B cell (primary cell): Measurements from ENCODE around the gene RPP40. TPM values are rescaled to one million over a fixed set of nuclear protein-coding genes. Genes with fewer than 3 reads are reported as not detected.

Experiments
- ATAC-seq: fragments of 200-7000 bp; cut with Tn5 transposase; one replicate; pipeline ENCODE4 v1.10.0; 2021; ENCODE audit warnings: low read depth, mild to moderate bottlenecking, moderate number of reproducible peaks, moderate library complexity
- CTCF ChIA-PET: fragments of 350-600 bp; sonication (Branson Sonifier 250); formaldehyde crosslinking; loops from one replicate; lab custom pipeline; 2021; ENCODE audit warnings: antibody characterized with exemption, inconsistent platforms; lab: Charles Lee
- POLR2A ChIA-PET: fragments of 350-600 bp; sonication (Branson Sonifier 250); formaldehyde crosslinking; loops from one replicate; lab custom pipeline; 2021; ENCODE audit warnings: antibody characterized with exemption; lab: Charles Lee
- DNase-seq: peaks from one replicate; pipeline ENCODE4 v3.0.0; 2013
- H2AFZ ChIP-seq: 2 replicates; pipeline ENCODE4 v1.6.1; 2012; ENCODE audit warnings: mild to moderate bottlenecking, low read depth, low read length; ENCODE audit not compliant: insufficient read depth, poor library complexity, severe bottlenecking
- H3K27ac ChIP-seq, 2 donors: 1 replicate in 1 of 2; 2 replicates in 1 of 2; pipeline ENCODE4 v1.5.1; 2012 to 2013; ENCODE audit warnings: low read length in 2 of 2, mild to moderate bottlenecking in 2 of 2, moderate library complexity in 1 of 2
- H3K27me3 ChIP-seq, 4 experiments: fragments of 200-600 bp in 1 of 4; sonication (generic) in 1 of 4; replicated peaks in 1 of 4; 1 replicate in 2 of 4; 2 replicates in 2 of 4; pipeline versions ENCODE4 v1.6.1 to v1.7.0; 2013 to 2016; ENCODE audit warnings: low read length in 3 of 4, mild to moderate bottlenecking in 2 of 4, mixed read lengths in 1 of 4, moderate library complexity in 1 of 4; ENCODE audit not compliant: insufficient read depth in 4 of 4, control insufficient read depth in 3 of 4; ENCODE audit errors: control extremely low read depth in 1 of 4
- H3K36me3 ChIP-seq, 2 experiments: replicated peaks in 1 of 2; 1 replicate in 1 of 2; 2 replicates in 1 of 2; pipeline versions ENCODE4 v1.6.1 to v1.7.1; 2013; ENCODE audit warnings: low read length in 1 of 2; ENCODE audit not compliant: insufficient read depth in 2 of 2, control insufficient read depth in 1 of 2; ENCODE audit errors: control extremely low read depth in 1 of 2, extremely low read depth in 1 of 2
- H3K4me1 ChIP-seq, 2 donors: fragments of 200-600 bp in 1 of 2; sonication (generic) in 1 of 2; 1 replicate in 1 of 2; 2 replicates in 1 of 2; pipeline versions ENCODE4 v1.5.1 to v1.6.1; 2013 to 2017; ENCODE audit warnings: low read length in 2 of 2; ENCODE audit not compliant: control insufficient read depth in 2 of 2, insufficient read depth in 2 of 2
- H3K4me2 ChIP-seq: replicated peaks from 2 replicates; pipeline ENCODE3; 2012; ENCODE audit warnings: mild to moderate bottlenecking, low read depth, low read length; ENCODE audit not compliant: poor library complexity, severe bottlenecking
- H3K4me3 ChIP-seq, 5 experiments: fragments of 200-600 bp in 1 of 5; sonication (generic) in 1 of 5; 1 replicate in 3 of 5; 2 replicates in 2 of 5; pipeline versions ENCODE4 v1.5.1 to v1.7.0; 2011 to 2016; ENCODE audit warnings: low read length in 4 of 5, mild to moderate bottlenecking in 4 of 5, low read depth in 2 of 5, control low read depth in 1 of 5, moderate library complexity in 1 of 5; ENCODE audit not compliant: insufficient read depth in 1 of 5; ENCODE audit errors: control extremely low read depth in 1 of 5, extremely low read depth in 1 of 5
- H3K79me2 ChIP-seq: fragments of 200-600 bp; sonication (generic); one replicate; pipeline ENCODE4 v1.6.0; 2016; ENCODE audit warnings: low read length; ENCODE audit not compliant: control insufficient read depth, insufficient read depth
- H3K9ac ChIP-seq: fragments of 200-600 bp; sonication (generic); 2 replicates; pipeline ENCODE4 v1.6.1; 2017; ENCODE audit warnings: mild to moderate bottlenecking, low read length, moderate library complexity
- H3K9me3 ChIP-seq, 3 donors: one replicate each; pipeline versions ENCODE4 v1.6.1 to v1.7.1; 2013; ENCODE audit warnings: low read length in 2 of 3; ENCODE audit not compliant: control insufficient read depth in 2 of 3, insufficient read depth in 1 of 3; ENCODE audit errors: control extremely low read depth in 1 of 3
- H4K20me1 ChIP-seq: 2 replicates; pipeline ENCODE4 v1.6.0; 2012; ENCODE audit warnings: mild to moderate bottlenecking, low read length; ENCODE audit not compliant: insufficient read depth, control insufficient read depth, poor library complexity, severe bottlenecking
- H3K27ac Mint-ChIP-seq: one replicate; pipeline ENCODE4 v1.8.0; 2021; ENCODE audit warnings: mixed read lengths
- H3K27me3 Mint-ChIP-seq: one replicate; pipeline ENCODE4 v1.8.0; 2021; ENCODE audit warnings: mixed read lengths
- H3K4me1 Mint-ChIP-seq: one replicate; pipeline ENCODE4 v1.8.0; 2021; ENCODE audit warnings: mixed read lengths
- H3K4me3 Mint-ChIP-seq: one replicate; pipeline ENCODE4 v1.8.0; 2021; ENCODE audit warnings: mixed read lengths
- H3K9me3 Mint-ChIP-seq: one replicate; pipeline ENCODE4 v1.8.0; 2022; ENCODE audit warnings: mixed read lengths; ENCODE audit not compliant: insufficient read depth
- CTCF ChIP-seq: fragments of 200-600 bp; IDR thresholded peaks from one replicate; pipeline ENCODE4 v1.8.0; 2022; ENCODE audit warnings: antibody characterized with exemption, mild to moderate bottlenecking
- EZH2 ChIP-seq: IDR thresholded peaks from 2 replicates; pipeline ENCODE4 v1.6.1; 2012; ENCODE audit warnings: borderline replicate concordance, low read depth, mild to moderate bottlenecking, moderate library complexity, low read length; ENCODE audit not compliant: insufficient read depth, poor library complexity, severe bottlenecking
- WGBS: methylation state at CpG from one replicate; pipeline ENCODE4 v1.1.5; 2013; ENCODE audit warnings: missing lambda C conversion rate; ENCODE audit not compliant: insufficient coverage; 5-methylcytosine and 5-hydroxymethylcytosine counted together
- intact Hi-C: fragments of 100-400 bp; cut with micrococcal nuclease; formaldehyde crosslinking; loops from one replicate; pipeline ENCODE4 v1.10.0; 2022
- polyA plus RNA-seq: library from polyadenylated mRNA; depleted of rRNA; stranded (reverse); fragments of >200 nt; gene quantifications from 2 replicates; pipeline ENCODE4 v1.2.3, GENCODE V29; 2012
- total RNA-seq, 2 donors: library from RNA; stranded (reverse); fragments of 120-200 nt in 1 of 2; gene quantifications; 1 replicate in 1 of 2; 2 replicates in 1 of 2; pipeline versions ENCODE4 v1.2.3 to v1.2.4, GENCODE V29; 2013 to 2022

The RPP40 gene
- total and polyA plus RNA-seq, 2 donors (not counting 1 experiment from before 2014, with no cell fraction given) = 2.7 to 3.8 TPM

GRCh38 chr6:4961322-4962168 lies 42.3 kb downstream of the RPP40 start:
- no peaks in the 10 kb centered on the region for H3K9me3 ChIP-seq
- TF ChIP-seq EZH2 (no peak), CTCF (no peak)

DNA sequence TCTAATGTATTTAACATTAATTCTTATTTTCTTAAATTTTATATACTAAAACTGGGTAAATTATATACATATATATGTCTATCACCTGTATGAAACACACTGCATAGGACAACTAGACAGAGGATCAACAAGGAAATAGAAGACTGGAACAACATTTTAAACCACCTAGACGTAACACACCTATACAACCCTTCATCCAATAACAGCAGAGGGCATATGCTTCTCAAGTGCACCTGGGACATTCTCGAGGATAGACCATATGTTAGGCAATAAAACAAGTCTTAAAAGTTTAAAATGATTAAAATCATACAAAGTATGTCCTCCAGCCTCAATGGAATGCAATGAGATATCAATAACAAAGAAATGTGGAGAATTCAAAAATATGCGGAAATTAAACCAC lies 45.2 kb downstream of the RPP40 start:
- DNase-seq (no peak), ATAC-seq (no peak)
- no peaks in the 10 kb centered on the region for H3K4me1 Mint-ChIP-seq
- H3K9me3 Mint-ChIP-seq = no peaks in the 10 kb centered on the region
- no peak overlapping the region for H3K27ac Mint-ChIP-seq
- H3K27me3 Mint-ChIP-seq = no peaks in the 10 kb centered on the region
- H3K4me3 Mint-ChIP-seq = no peak overlapping the region
- Histone ChIP-seq H3K9me3 (no peaks in the 10 kb centered on the region), H3K4me3 (no peak overlapping the region), H2AFZ (no peak overlapping the region), H3K36me3 (peaks cover 5 to 8% of the 10 kb centered on the region in 2 experiments), H3K9ac (no peak overlapping the region), H3K4me2 (no peak overlapping the region), H3K27me3 (no peaks in the 10 kb centered on the region), H3K27ac (no peak overlapping the region), H4K20me1 (no peaks in the 10 kb centered on the region), H3K79me2 (no peaks in the 10 kb centered on the region), H3K4me1 (no peaks in the 10 kb centered on the region)
- ChIA-PET POLR2A (no interaction called here), CTCF (no interaction called here)
- WGBS = 100% methylated on average over 1 of the region's 3 CpGs
- intact Hi-C loops = no loop called here
- TF ChIP-seq CTCF (no peak), EZH2 (no peak)

More at GRCh38 chr6:4961322-4962168, 42.3 kb downstream of the RPP40 start:
- H3K4me3 Mint-ChIP-seq = no peak overlapping the region
- no peaks in the 10 kb centered on the region for H3K79me2 ChIP-seq
- no peaks in the 10 kb centered on the region for H4K20me1 ChIP-seq
- no peak overlapping the region for H3K27ac Mint-ChIP-seq
- WGBS = 99% methylated on average over 8 of the region's 10 CpGs
- no peak overlapping the region for H3K4me3 ChIP-seq
- H3K27me3 Mint-ChIP-seq = peaks cover 6% of the 10 kb centered on the region
- no peak overlapping the region for H2AFZ ChIP-seq
- no peak for DNase-seq
- no peaks in the 10 kb centered on the region for H3K4me1 ChIP-seq
- no peak for ATAC-seq
- CTCF ChIA-PET = no interaction called here
- H3K4me2 ChIP-seq = no peak overlapping the region
- peaks cover 0 to 1% of the 10 kb centered on the region in 2 experiments for H3K36me3 ChIP-seq
- POLR2A ChIA-PET = interaction anchor here (0.7 kb wide), 1 partner anchor 324 kb away, joined by 9 read pairs; no protein-coding TSS in a partner anchor
- no peak overlapping the region for H3K9ac ChIP-seq
- H3K4me1 Mint-ChIP-seq = no peaks in the 10 kb centered on the region
- H3K27ac ChIP-seq = no peak overlapping the region
- no peaks in the 10 kb centered on the region for H3K27me3 ChIP-seq
- no peaks in the 10 kb centered on the region for H3K9me3 Mint-ChIP-seq
- intact Hi-C loops = no loop called here
